ENCODE results near the gene USH1G.

GRCh38 chr17:74878658-74879057, 44.4 kb downstream of the USH1G start:
- no peak for TF ChIP-seq CTCF (IDR thresholded peaks at IDR 0.05; ENCODE audit: insufficient read depth, low read length, poor library complexity, severe bottlenecking)
- no peak for TF ChIP-seq EZH2phosphoT487 (conservative IDR thresholded peaks at IDR 0.05; ENCODE audit: low read length)
